Measurements from ENCODE around the gene DUSP18. TPM values are rescaled to one million over a fixed set of nuclear protein-coding genes. Genes with fewer than 3 reads are reported as not detected.
"Not testable (repeated sequence)": the region's sequence is repeated elsewhere in the genome, so short reads cannot be mapped to it uniquely, and the experiment has no call there.

DUSP18 gene
- 10 to 100 TPM in 1 of 8 experiments, 1 to 10 TPM in 7; 1.0 to 23.2 (median 4.4) TPM for total RNA-seq

DNA sequence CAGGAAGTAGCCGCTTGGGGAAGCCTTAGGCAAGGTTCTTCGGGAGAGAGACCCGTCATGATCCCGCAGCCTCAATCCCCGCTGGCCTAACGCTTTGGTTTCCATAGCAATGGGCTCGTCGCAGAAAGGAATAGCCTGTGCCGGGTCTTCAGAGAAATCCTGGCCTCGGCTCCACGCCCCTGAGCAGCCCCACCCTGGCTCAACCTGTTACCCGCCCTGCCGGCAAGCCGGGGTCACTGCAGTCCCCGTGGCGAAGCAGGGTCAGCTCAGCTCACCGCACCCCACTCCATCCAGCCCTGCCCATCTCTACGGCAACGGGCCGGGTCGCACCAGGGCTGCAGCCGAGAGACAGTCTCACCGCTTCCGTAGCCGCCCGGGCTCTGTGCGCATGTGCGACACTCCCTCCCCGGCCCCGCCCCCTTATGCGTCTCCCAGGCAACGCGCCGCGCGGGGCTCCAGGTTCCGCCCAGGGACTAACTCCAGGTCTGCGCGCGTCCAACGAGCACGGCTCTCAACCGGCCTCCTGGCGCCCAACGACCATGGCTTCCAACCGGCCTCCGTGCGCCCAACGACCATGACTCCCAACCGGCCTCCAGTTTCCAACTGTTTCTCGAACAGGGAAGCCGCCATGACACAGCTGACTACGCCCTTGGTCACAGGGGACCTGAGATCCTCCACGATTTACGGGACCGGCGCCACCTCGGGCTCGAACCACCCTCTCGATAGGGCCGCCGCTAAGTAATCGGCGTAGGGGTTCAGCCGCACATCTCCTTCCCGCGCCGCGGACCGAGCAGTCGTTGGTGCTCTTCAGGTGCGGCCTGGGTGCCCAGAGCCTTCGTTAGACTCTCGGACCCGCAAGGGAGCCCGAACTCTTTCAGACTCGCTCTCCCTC lies at the start of gene DUSP18:
DUSP18 (minus strand) TSS at position 382 of the 892 bp plus-strand sequence. CDS start 3,872 bp downstream, outside the sequence.
- peak within 1 kb of the TSS; percentile 43 to 72 (median 54) for H3K4me3 ChIP-seq
- H3K4me1 ChIP-seq (replicated peaks in 1 of 2): peaks cover 3 to 7% of the 10 kb centered on the region in 2 donors
- 0 to 1% (median 0%) methylated on average over 1 to 20 of the region's 77 CpGs; no CpG with 5 or more reads in 6 of the 10 experiments for WGBS, 10 experiments
- peak; percentile 95 to 98 (median 97) for ATAC-seq (replicated peaks in 6 of 8)
- H3K27ac ChIP-seq: peak within 1 kb of the TSS; percentile 0 to 6
- in situ Hi-C loops (cut with MboI; ENCODE audit: low pct_unique_long_range_greater_than_20kb in 2 of 9, low sequenced_read_pairs in 9 of 9, unreplicated experiment in 9 of 9): loop anchor here in 1 of 9 experiments (25.0 kb wide), 1 partner anchor 245 kb away; no protein-coding TSS in a partner anchor

GRCh38 chr22:30714062-30714461 lies 46.4 kb upstream of the DUSP18 start:
- no peak overlapping the region for H3K4me3 ChIP-seq
- no peak overlapping the region for H3K27ac ChIP-seq
- WGBS, 10 experiments: 60 to 100% (median 87%) methylated on average over 1 to 2 of the region's 2 CpGs
- no peaks in the 10 kb centered on the region for H3K4me1 ChIP-seq (replicated peaks in 1 of 2)
- ATAC-seq (replicated peaks in 6 of 8): no peak
- in situ Hi-C loops (cut with MboI; ENCODE audit: low pct_unique_long_range_greater_than_20kb in 2 of 9, low sequenced_read_pairs in 9 of 9, unreplicated experiment in 9 of 9): no loop called here

DNA sequence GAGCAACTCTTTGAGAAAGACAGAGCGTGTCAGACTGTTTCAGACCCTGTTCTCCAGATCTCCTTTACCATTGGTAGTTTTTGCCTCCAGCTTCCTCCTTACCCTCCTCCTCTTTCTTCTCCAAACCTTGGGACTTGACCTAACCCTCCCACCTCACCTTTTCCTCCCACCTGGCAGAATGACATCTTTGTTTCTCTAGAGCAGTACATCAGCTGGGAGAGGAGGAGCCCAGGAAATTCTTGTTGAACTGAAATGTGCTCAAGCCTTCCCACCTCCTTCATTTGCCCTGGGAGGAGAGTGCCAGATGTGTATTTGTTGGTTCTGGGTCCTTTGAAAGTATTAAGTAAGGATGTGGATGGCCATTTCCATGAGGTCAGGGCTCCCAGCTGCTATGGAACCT lies 44.4 kb upstream of the DUSP18 start:
- Histone ChIP-seq H3K4me3 (no peak overlapping the region), H3K27ac (no peak overlapping the region), H3K4me1 (replicated peaks in 1 of 2) (no peaks in the 10 kb centered on the region)
- no peak for ATAC-seq (replicated peaks in 6 of 8)
- 17 to 100% (median 88%) methylated on average over 1 of the region's 1 CpG; no CpG with 5 or more reads in 7 of the 10 experiments for WGBS, 10 experiments
- in situ Hi-C loops (cut with MboI; ENCODE audit: low pct_unique_long_range_greater_than_20kb in 2 of 9, low sequenced_read_pairs in 9 of 9, unreplicated experiment in 9 of 9): no loop called here

DNA sequence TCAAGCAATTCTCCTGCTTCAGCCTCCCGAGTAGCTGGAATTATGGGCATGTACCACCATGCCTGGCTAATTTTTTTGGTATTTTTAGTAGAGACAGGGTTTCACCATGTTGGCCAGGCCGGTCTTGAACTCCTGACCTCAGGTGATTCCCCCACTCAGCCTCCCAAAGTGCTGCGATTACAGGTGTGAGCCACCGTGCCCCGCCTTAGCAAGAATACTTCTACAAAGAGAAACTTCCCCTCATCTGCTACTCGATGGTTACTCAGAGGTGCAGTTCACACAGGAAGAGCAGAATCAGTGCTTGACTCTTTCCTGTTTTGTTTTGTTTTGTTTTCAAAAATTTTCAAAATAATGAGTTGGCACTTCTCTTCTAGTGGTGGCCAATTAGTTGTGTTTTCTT lies 42.3 kb upstream of the DUSP18 start:
- H3K27ac ChIP-seq; in situ Hi-C loops (cut with MboI; ENCODE audit: low pct_unique_long_range_greater_than_20kb in 2 of 9, low sequenced_read_pairs in 9 of 9, unreplicated experiment in 9 of 9); ATAC-seq (replicated peaks in 6 of 8); H3K4me3 ChIP-seq: not testable (repeated sequence)
- 67 to 100% (median 90%) methylated on average over 1 to 5 of the region's 6 CpGs; no CpG with 5 or more reads in 2 of the 10 experiments for WGBS, 10 experiments
- H3K4me1 ChIP-seq (replicated peaks in 1 of 2): peaks cover 11 to 13% of the 10 kb centered on the region in 2 donors

DNA sequence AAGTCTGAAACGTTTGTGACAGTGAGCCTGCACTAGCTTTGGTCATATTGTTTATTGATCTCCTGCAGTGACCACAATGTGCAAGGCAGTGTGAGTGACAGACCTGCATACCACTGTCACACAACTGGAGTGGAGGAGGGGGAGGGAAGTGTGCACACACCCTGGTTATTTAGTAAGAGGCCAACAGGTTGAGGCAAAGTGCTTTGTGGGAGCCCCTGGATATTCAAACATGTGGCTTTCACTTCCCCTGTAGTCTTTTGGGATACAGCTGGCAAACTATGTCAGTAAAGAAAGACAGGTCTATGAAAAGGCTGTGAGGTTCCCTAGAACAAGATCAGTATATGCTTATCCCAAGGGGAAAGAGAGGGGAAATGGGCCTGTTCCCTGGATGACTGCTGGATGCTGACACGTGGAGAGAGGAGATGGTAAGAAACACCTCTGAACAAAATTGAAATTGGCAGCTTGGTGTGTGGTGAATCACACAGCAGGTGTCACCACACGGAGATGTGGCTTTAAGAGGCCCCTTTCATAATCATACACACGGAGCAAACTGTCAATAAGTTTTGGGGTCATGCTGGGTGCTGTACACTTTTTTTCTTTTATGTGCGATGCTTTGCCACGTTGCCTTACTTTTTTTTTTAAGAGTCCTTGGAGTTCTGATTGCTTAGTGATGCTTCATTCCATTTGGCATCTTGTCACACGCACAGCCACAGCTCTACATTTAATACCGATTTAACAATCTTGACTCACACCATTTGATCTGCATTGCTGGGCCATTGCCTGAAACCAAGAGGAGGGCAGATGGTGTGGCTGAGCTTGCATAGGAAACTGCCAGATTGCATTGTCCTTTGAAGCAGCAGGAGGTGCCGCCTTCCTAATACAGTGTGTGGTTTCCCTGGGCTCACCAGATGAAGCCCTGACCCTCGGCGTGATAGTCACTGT lies 38.3 kb upstream of the DUSP18 start:
- no peak overlapping the region for H3K4me3 ChIP-seq
- H3K4me1 ChIP-seq (replicated peaks in 1 of 2): peaks cover 11 to 13% of the 10 kb centered on the region in 2 donors
- ATAC-seq (replicated peaks in 6 of 8): peak; percentile 21 to 97 (median 75)
- in situ Hi-C loops (cut with MboI; ENCODE audit: low pct_unique_long_range_greater_than_20kb in 2 of 9, low sequenced_read_pairs in 9 of 9, unreplicated experiment in 9 of 9): no loop called here
- 0 to 63% (median 36%) methylated on average over 2 to 9 of the region's 11 CpGs; no CpG with 5 or more reads in 2 of the 10 experiments for WGBS, 10 experiments
- H3K27ac ChIP-seq: no peak overlapping the region

- in situ Hi-C loops (cut with MboI; ENCODE audit: low pct_unique_long_range_greater_than_20kb in 2 of 9, low sequenced_read_pairs in 9 of 9, unreplicated experiment in 9 of 9): no loop called here
- Histone ChIP-seq H3K4me3 (no peak overlapping the region), H3K4me1 (replicated peaks in 1 of 2) (peaks cover 11 to 13% of the 10 kb centered on the region in 2 donors), H3K27ac (no peak overlapping the region)
- 78 to 100% (median 93%) methylated on average over 1 to 5 of the region's 5 CpGs; no CpG with 5 or more reads in 6 of the 10 experiments for WGBS, 10 experiments
- no peak for ATAC-seq (replicated peaks in 6 of 8)
Observed at GRCh38 chr22:30704978-30705377, 37.3 kb upstream of the DUSP18 start.

- in situ Hi-C loops (cut with MboI; ENCODE audit: low pct_unique_long_range_greater_than_20kb in 2 of 9, low sequenced_read_pairs in 9 of 9, unreplicated experiment in 9 of 9): no loop called here
- Histone ChIP-seq H3K4me1 (replicated peaks in 1 of 2) (peaks cover 11 to 13% of the 10 kb centered on the region in 2 donors), H3K4me3 (no peak overlapping the region), H3K27ac (no peak overlapping the region)
- ATAC-seq (replicated peaks in 6 of 8): no peak
- WGBS, 10 experiments: 83 to 100% (median 86%) methylated on average over 1 of the region's 1 CpG; no CpG with 5 or more reads in 6 of the 10 experiments
Observed at GRCh38 chr22:30702856-30703255, 35.2 kb upstream of the DUSP18 start.

DNA sequence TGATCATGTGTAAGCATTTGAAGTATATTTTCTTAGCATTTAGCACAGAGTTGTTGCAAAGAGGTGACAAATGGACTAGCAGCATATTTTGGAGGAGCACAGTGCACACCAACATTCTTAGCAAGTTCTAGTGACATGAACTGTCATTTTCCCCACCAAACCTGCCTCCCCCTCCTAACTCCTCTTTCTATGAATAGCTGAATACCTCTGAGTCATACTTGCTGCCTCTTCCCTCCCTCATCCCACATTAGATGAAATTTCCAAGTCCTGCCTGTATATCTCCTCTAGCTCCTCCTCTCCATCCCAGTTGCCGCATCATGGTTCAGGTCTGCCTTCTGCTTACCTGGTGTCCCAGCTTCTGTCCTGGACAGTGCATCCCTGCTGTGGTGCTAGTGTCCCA lies 34.2 kb upstream of the DUSP18 start:
- peak in 7 of 8 experiments; percentile 33 to 66 (median 57) for ATAC-seq (replicated peaks in 6 of 8)
- H3K4me1 ChIP-seq (replicated peaks in 1 of 2): peaks cover 11 to 13% of the 10 kb centered on the region in 2 donors
- WGBS, 10 experiments: 17 to 100% (median 80%) methylated on average over 1 of the region's 1 CpG; no CpG with 5 or more reads in 7 of the 10 experiments
- no peak overlapping the region for H3K27ac ChIP-seq
- in situ Hi-C loops (cut with MboI; ENCODE audit: low pct_unique_long_range_greater_than_20kb in 2 of 9, low sequenced_read_pairs in 9 of 9, unreplicated experiment in 9 of 9): no loop called here
- no peak overlapping the region for H3K4me3 ChIP-seq

- H3K4me3 ChIP-seq: no peak overlapping the region
- peaks cover 6 to 18% of the 10 kb centered on the region in 2 donors for H3K4me1 ChIP-seq (replicated peaks in 1 of 2)
- ATAC-seq (replicated peaks in 6 of 8): no peak
- 67 to 100% (median 94%) methylated on average over 1 to 7 of the region's 7 CpGs; no CpG with 5 or more reads in 4 of the 10 experiments for WGBS, 10 experiments
- in situ Hi-C loops (cut with MboI; ENCODE audit: low pct_unique_long_range_greater_than_20kb in 2 of 9, low sequenced_read_pairs in 9 of 9, unreplicated experiment in 9 of 9): no loop called here
- no peak overlapping the region for H3K27ac ChIP-seq
Observed at GRCh38 chr22:30697975-30698374, 30.3 kb upstream of the DUSP18 start.

DNA sequence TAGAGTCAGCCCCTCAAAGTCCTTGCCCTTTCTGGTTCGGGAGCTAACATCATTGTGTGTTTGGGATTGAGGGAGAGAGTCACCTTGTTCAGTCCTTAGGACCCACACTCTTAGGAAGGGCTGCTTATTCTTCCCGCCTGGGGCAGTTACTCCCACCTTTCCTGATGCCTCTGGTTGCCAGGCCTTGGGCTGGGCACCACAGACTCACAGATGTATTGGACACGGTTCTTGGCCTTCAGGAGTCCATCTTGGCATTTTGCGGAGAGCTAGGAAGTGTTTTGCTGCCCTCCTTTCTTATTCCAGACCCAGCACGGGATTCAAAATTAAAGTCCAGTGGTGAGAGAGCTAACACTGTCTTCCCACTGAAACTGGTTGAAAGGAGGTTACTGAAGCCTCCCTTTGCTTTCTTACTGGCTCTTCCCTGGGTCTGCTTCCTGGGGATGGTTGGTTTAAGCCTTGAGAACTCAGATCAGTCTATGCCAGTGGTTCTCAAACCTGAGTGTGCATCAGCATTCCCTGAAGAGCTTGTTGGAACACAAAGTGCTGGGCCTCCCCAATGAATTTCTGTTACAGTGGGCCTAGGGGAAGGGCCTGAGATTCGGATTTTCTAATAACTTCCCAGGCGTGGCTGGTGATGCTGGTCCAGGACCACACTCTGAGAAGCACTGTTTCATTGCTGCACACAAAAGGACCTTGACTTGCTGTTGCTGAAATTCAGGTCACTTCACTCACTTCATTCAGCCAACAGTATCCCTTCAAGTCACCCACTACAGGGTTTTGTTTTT lies 28.4 kb upstream of the DUSP18 start:
- no peak for ATAC-seq (replicated peaks in 6 of 8)
- Histone ChIP-seq H3K4me3 (peak overlapping the region; percentile 50 to 98 (median 67)), H3K4me1 (replicated peaks in 1 of 2) (peaks cover 6 to 18% of the 10 kb centered on the region in 2 donors), H3K27ac (no peak overlapping the region)
- in situ Hi-C loops (cut with MboI; ENCODE audit: low pct_unique_long_range_greater_than_20kb in 2 of 9, low sequenced_read_pairs in 9 of 9, unreplicated experiment in 9 of 9): no loop called here
- 27 to 100% (median 85%) methylated on average over 1 to 5 of the region's 7 CpGs; no CpG with 5 or more reads in 2 of the 10 experiments for WGBS, 10 experiments

GRCh38 chr22:30695351-30695851 lies 27.7 kb upstream of the DUSP18 start:
- 0 to 80% (median 60%) methylated on average over 1 to 2 of the region's 15 CpGs; no CpG with 5 or more reads in 7 of the 10 experiments for WGBS, 10 experiments
- H3K4me3 ChIP-seq: peak overlapping the region; percentile 50 to 98 (median 67)
- in situ Hi-C loops (cut with MboI; ENCODE audit: low pct_unique_long_range_greater_than_20kb in 2 of 9, low sequenced_read_pairs in 9 of 9, unreplicated experiment in 9 of 9): no loop called here
- peaks cover 6 to 18% of the 10 kb centered on the region in 2 donors for H3K4me1 ChIP-seq (replicated peaks in 1 of 2)
- H3K27ac ChIP-seq: no peak overlapping the region
- no peak for ATAC-seq (replicated peaks in 6 of 8)
